Measurements from ENCODE around the gene PRR20D.
"Not testable (repeated sequence)": the region's sequence is repeated elsewhere in the genome, so short reads cannot be mapped to it uniquely, and the experiment has no call there.

Gene PRR20D

DNA sequence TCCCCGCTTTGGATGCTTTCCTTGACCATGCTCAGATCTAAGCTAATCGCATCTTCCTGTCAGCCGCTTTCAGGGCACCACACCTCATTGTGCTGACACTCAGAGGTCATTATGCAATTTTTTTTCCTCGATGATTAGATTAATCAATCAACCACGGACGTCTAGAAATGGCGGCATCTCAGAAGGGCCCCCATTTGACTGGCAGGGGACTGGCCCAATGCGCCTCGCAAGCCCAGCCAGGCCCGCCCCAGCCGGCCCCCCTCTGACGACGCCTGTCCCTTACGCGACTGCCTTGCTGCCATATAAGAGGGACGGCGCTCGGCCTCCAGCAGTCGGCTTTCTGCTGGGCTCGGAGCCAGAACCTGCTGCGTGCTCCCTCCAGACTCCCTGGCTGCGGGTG is at the start of gene PRR20D:
Gene PRR20D (plus strand): TSS at position 301 of the 400 bp plus-strand sequence. CDS start 387 bp downstream, outside the sequence.
- not testable (repeated sequence) for DNase-seq

DNA sequence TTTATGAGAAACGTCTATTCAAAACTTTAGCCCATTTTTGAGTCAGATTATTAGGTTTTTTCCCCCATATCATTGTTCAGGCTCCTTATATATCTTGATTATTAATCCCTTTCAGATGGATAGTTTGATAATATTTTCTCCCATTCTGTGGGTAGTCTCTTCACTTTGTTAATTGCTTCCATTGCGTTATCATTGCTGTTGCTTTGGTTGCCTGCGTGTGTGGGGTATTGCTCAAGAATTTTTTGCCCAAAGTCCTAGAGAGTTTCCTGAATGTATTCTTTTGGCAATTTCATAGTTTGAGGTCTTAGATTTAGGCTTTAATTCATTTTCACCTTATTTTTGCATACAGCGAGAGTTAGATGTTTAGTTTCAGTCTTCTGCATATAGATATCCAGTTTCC is 45.5 kb upstream of the PRR20D start:
- DNase-seq = no peak

- no peak for DNase-seq
These were observed 36.8 kb upstream of the PRR20D start for GRCh38 chr13:57123681-57124080.

- no peak for DNase-seq
These were observed 31.5 kb upstream of the PRR20D start for GRCh38 chr13:57128909-57129308.

DNA sequence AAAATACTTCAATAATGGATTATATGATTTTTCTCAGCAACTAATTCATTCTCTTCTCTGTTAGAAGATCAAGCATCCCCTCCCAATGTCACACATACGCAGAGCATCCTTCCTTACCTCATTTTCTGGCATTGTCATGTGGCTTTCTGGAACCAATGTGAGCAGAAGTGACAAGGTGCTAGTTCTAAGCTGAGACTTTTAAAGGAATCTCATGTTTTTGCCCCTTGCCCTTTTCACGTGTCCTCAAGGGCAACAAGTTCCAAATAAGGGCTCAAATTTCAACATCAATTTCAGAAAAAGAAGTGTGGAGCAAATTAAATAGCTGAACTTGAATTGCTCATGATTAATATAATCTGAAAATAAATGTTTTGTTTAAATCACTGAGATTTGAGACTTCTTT is 24.3 kb upstream of the PRR20D start:
- no peak for DNase-seq

DNA sequence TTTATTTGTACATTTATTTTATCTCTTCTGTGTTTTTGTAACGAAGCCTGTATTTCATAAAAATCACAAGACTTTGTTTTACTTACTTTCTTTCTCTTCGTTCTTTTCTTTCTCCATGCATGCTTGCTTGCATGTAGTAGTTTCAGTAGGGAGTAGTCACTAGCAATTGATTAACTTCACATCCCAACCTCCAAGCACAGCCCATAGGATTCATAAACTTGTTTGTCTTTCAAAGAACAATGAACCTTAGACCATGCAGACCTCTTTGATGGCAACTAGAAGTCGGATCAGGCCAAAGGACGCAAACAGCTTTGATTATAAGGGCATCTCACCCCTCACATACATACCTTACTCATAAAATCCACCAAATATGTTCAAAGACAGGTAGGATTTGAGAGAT is 22.8 kb upstream of the PRR20D start:
- no peak for DNase-seq

DNA sequence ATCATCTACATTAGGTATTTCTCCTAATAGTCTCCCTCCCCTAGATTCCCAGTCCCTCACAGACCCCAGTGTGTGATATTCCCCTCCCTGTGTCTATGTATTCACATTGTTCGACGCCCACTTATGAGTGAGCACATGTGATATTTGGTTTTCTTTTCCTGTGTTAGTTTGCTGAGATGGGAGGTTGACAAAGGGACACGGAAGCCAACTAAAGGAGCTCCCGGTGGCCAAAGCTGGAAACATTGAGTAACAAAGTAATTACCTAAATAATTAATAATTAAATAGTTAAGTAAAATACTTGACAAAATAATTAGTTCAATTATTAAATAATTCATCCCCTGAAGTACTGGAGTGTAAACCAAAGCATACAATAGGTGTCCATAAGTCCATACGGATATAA is 21.4 kb upstream of the PRR20D start:
- DNase-seq = no peak

GRCh38 chr13:57139781-57140180 is 20.7 kb upstream of the PRR20D start:
- DNase-seq = not testable (repeated sequence)

DNA sequence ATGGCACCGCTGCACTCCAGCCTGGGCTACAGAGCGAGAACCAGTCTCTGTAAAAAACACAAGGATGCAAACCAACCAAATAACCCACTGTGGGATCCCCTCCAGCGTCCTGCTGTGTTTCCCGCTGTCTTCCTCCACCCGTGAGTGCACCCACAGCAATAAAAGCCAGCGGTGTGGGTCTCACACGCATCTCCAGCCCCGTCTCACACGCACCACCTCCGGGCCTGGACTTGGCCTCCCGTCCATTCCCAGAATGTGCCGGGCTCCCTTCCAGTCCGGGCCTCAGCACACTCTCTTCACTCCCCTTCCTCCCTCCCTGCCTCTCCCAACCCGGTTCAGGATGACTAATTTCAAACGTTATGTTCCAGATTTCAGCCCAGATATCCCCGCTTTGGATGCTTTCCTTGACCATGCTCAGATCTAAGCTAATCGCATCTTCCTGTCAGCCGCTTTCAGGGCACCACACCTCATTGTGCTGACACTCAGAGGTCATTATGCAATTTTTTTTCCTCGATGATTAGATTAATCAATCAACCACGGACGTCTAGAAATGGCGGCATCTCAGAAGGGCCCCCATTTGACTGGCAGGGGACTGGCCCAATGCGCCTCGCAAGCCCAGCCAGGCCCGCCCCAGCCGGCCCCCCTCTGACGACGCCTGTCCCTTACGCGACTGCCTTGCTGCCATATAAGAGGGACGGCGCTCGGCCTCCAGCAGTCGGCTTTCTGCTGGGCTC is 20.0 kb upstream of the PRR20D start, which contains the start of gene PRR20A:
Gene PRR20A (plus strand): TSS at position 684 of the 734 bp plus-strand sequence. CDS start 387 bp downstream, outside the sequence.
- not testable (repeated sequence) for DNase-seq

DNA sequence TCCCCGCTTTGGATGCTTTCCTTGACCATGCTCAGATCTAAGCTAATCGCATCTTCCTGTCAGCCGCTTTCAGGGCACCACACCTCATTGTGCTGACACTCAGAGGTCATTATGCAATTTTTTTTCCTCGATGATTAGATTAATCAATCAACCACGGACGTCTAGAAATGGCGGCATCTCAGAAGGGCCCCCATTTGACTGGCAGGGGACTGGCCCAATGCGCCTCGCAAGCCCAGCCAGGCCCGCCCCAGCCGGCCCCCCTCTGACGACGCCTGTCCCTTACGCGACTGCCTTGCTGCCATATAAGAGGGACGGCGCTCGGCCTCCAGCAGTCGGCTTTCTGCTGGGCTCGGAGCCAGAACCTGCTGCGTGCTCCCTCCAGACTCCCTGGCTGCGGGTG is 13.2 kb upstream of the PRR20D start, which contains the start of gene PRR20B:
Gene PRR20B (plus strand): TSS at position 301 of the 400 bp plus-strand sequence. CDS start 387 bp downstream, outside the sequence.
- not testable (repeated sequence) for DNase-seq

- not testable (repeated sequence) for DNase-seq
These were observed 12.3 kb upstream of the PRR20D start for GRCh38 chr13:57148106-57148505.

DNA sequence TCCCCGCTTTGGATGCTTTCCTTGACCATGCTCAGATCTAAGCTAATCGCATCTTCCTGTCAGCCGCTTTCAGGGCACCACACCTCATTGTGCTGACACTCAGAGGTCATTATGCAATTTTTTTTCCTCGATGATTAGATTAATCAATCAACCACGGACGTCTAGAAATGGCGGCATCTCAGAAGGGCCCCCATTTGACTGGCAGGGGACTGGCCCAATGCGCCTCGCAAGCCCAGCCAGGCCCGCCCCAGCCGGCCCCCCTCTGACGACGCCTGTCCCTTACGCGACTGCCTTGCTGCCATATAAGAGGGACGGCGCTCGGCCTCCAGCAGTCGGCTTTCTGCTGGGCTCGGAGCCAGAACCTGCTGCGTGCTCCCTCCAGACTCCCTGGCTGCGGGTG is 6.7 kb upstream of the PRR20D start, which contains the start of gene PRR20C:
Gene PRR20C (plus strand): TSS at position 301 of the 400 bp plus-strand sequence. CDS start 387 bp downstream, outside the sequence.
- not testable (repeated sequence) for DNase-seq

GRCh38 chr13:57166897-57167296 is 6.5 kb downstream of the PRR20D start, which contains the start of gene PRR20E:
Gene PRR20E (plus strand): TSS chr13:57167197. CDS start chr13:57167584, 387 bp downstream.
- DNase-seq = not testable (repeated sequence)

GRCh38 chr13:57191667-57192066 is 31.2 kb downstream of the PRR20D start:
- no peak for DNase-seq

- no peak for DNase-seq
These were observed 52.6 kb downstream of the PRR20D start for GRCh38 chr13:57212989-57213388.
